Loucy (cell line): Measurements from ENCODE around the gene RIC3.

ENCODE experiments used
- H2AFZ ChIP-seq: fragments of 200-600 bp; sonication (generic); 2 replicates; pipeline ENCODE4 v1.6.0; 2016; ENCODE audit warnings: antibody characterized with exemption, mild to moderate bottlenecking, low read length, moderate library complexity
- H3F3A ChIP-seq: fragments of 200-600 bp; 2 replicates; pipeline ENCODE4 v1.6.0; 2016; ENCODE audit warnings: antibody characterized with exemption, low read depth, mild to moderate bottlenecking
- H3K27me3 ChIP-seq: fragments of 200-600 bp; sonication (generic); 2 replicates; pipeline ENCODE4 v1.6.1; 2014; ENCODE audit warnings: low read length, mild to moderate bottlenecking; ENCODE audit not compliant: insufficient read depth, poor library complexity, severe bottlenecking
- H3K36me3 ChIP-seq: fragments of 200-600 bp; sonication (generic); 2 replicates; pipeline ENCODE4 v1.6.1; 2016; ENCODE audit warnings: low read length; ENCODE audit not compliant: insufficient read depth
- H3K4me1 ChIP-seq: fragments of 200-600 bp; sonication (generic); 2 replicates; pipeline ENCODE4 v1.5.1; 2014; ENCODE audit warnings: low read length, mild to moderate bottlenecking; ENCODE audit not compliant: insufficient read depth, poor library complexity, severe bottlenecking
- H3K4me2 ChIP-seq: fragments of 200-600 bp; sonication (generic); 2 replicates; pipeline ENCODE4 v1.6.0; 2014; ENCODE audit warnings: antibody characterized with exemption, low read length, low read depth, mild to moderate bottlenecking; ENCODE audit not compliant: poor library complexity, severe bottlenecking
- H3K4me3 ChIP-seq: fragments of 200-600 bp; sonication (generic); 2 replicates; pipeline ENCODE4 v1.5.1; 2014; ENCODE audit warnings: low read length, mild to moderate bottlenecking, mixed read lengths; ENCODE audit not compliant: poor library complexity, severe bottlenecking
- H3K79me2 ChIP-seq: fragments of 200-600 bp; sonication (generic); 2 replicates; pipeline ENCODE4 v1.6.1; 2014; ENCODE audit warnings: low read length; ENCODE audit not compliant: insufficient read depth
- H3K9ac ChIP-seq: fragments of 200-600 bp; sonication (generic); 2 replicates; pipeline ENCODE4 v1.6.0; 2014; ENCODE audit warnings: mild to moderate bottlenecking, low read depth, low read length, moderate library complexity; ENCODE audit not compliant: poor library complexity, severe bottlenecking
- H3K9me2 ChIP-seq: fragments of 200-600 bp; sonication (generic); replicated peaks from 2 replicates; pipeline ENCODE4 v1.6.1; 2016; ENCODE audit warnings: low read depth, low read length, mixed read lengths
- H3K9me3 ChIP-seq: fragments of 200-600 bp; sonication (generic); 2 replicates; pipeline ENCODE4 v1.6.1; 2014; ENCODE audit warnings: mild to moderate bottlenecking, antibody characterized with exemption, low read length, low read depth; ENCODE audit not compliant: insufficient read depth
- H4K20me1 ChIP-seq: fragments of 200-600 bp; sonication (generic); 2 replicates; pipeline ENCODE4 v1.6.0; 2014; ENCODE audit warnings: antibody characterized with exemption, low read length, mild to moderate bottlenecking; ENCODE audit not compliant: insufficient read depth, poor library complexity, severe bottlenecking
- CTCF ChIP-seq: fragments of 200-600 bp; sonication (generic); conservative IDR thresholded peaks from 2 replicates; pipeline ENCODE4 v1.5.1; 2014; ENCODE audit warnings: mild to moderate bottlenecking, antibody characterized with exemption, low read length
- EZH2phosphoT487 ChIP-seq: fragments of 200-600 bp; IDR thresholded peaks from 2 replicates; pipeline ENCODE4 v1.6.1; 2018; ENCODE audit warnings: antibody characterized with exemption, mild to moderate bottlenecking, moderate library complexity, borderline replicate concordance

Gene RIC3

GRCh38 chr11:8102965-8103364 is 65.9 kb downstream of the RIC3 start:
- Histone ChIP-seq H3K9me3 (no peaks in the 10 kb centered on the region), H3F3A (no peaks in the 10 kb centered on the region), H3K4me3 (no peak overlapping the region), H2AFZ (no peak overlapping the region), H3K27me3 (no peaks in the 10 kb centered on the region), H4K20me1 (no peaks in the 10 kb centered on the region), H3K4me2 (no peak overlapping the region), H3K4me1 (no peaks in the 10 kb centered on the region), H3K9ac (no peak overlapping the region), H3K36me3 (no peaks in the 10 kb centered on the region), H3K79me2 (no peaks in the 10 kb centered on the region), H3K9me2 (no peaks in the 10 kb centered on the region)
- no peak for TF ChIP-seq EZH2phosphoT487
- TF ChIP-seq CTCF: no peak

- Histone ChIP-seq H3K36me3 (no peaks in the 10 kb centered on the region), H3K9me3 (no peaks in the 10 kb centered on the region), H4K20me1 (no peaks in the 10 kb centered on the region), H3K4me2 (no peak overlapping the region), H3K79me2 (no peaks in the 10 kb centered on the region), H2AFZ (no peak overlapping the region), H3K27me3 (no peaks in the 10 kb centered on the region), H3K4me1 (no peaks in the 10 kb centered on the region), H3F3A (no peaks in the 10 kb centered on the region), H3K4me3 (no peak overlapping the region), H3K9me2 (no peaks in the 10 kb centered on the region), H3K9ac (no peak overlapping the region)
- TF ChIP-seq CTCF: no peak
- TF ChIP-seq EZH2phosphoT487: no peak
These were observed 66.4 kb downstream of the RIC3 start for GRCh38 chr11:8102296-8102915.

- TF ChIP-seq CTCF (no peak), EZH2phosphoT487 (no peak)
- H3K4me1 ChIP-seq: no peaks in the 10 kb centered on the region
- H3K4me3 ChIP-seq: no peak overlapping the region
- H3K79me2 ChIP-seq: no peaks in the 10 kb centered on the region
- no peaks in the 10 kb centered on the region for H3K9me3 ChIP-seq
- no peaks in the 10 kb centered on the region for H3K27me3 ChIP-seq
- no peak overlapping the region for H2AFZ ChIP-seq
- H3K4me2 ChIP-seq: no peak overlapping the region
- no peaks in the 10 kb centered on the region for H3K9me2 ChIP-seq
- no peaks in the 10 kb centered on the region for H4K20me1 ChIP-seq
- H3K9ac ChIP-seq: no peak overlapping the region
- no peaks in the 10 kb centered on the region for H3F3A ChIP-seq
- no peaks in the 10 kb centered on the region for H3K36me3 ChIP-seq
These were observed 67.4 kb downstream of the RIC3 start for GRCh38 chr11:8101421-8101820.
